NCI-H2227 treated with DMSO at 0.1 percent for 48 hours (cell line): ENCODE data around the gene DCAF8L1.
"Not testable (repeated sequence)": the region's sequence is repeated elsewhere in the genome, so short reads cannot be mapped to it uniquely, and the experiment has no call there.

ENCODE experiments used
- DNase-seq: peaks from one replicate; lab custom pipeline; 2025; lab: John Stamatoyannopoulos, UW

The DCAF8L1 gene

DNA sequence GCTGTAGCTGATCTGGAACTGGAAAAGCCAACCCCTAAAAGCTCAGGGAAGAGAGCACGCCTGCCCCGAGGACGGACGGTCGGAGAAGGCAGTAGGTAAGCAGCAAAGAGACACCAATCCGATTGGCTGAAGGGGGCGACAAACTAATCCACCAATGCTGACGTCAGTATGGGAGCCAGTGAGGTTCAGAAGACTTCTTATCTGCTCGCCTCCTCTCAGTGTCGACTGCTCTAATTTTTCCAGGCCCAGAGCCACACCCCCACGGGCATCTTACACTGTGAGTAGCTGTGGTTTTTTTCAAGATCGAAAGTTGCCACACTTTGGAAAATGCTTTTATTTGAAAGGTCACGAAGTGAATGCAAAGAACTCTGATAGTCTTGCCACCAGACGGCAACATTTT, at the start of gene DCAF8L1:
TSS of gene DCAF8L1 (minus strand) at position 101 of the 400 bp plus-strand sequence. CDS start 115 bp downstream, outside the sequence.
- DNase-seq: no peak

DNA sequence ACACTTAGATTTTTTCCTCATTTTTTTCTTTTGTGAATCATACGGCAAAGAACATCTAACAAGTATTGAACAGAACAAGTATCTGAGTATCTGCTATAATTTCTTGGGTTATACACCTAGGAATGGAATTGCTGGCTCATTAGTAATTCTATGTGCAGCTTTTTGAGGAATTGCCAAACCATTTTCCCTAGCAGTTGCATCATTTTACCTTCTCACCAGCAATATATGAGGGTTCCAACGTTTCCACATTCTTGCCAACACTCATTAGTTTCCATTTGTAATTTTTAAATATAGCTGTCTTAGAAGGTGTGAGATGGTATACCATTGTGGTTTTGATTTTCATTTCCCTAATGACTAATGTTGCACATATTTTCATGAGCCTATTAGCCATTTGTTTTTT, 41.1 kb upstream of the DCAF8L1 start:
- no peak for DNase-seq

DNA sequence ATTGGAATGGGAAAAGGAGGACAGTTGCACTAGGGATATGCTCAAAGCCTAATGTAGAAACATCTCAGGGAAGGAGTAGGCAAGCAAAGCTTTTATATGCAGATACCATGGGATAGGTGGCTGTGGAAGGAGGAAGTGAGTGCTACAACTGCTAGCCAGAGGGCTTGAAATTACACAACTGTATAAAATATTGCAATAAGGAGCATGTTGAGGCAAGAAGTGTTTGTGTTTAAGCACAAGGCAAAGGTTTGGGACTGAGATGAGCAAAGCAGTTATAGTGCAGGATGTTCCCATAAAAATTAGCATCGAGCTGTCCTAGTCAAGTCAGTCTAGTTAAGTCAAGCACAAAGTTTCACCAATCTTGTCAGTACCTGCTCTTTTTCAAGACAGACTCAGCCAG, 35.6 kb upstream of the DCAF8L1 start:
- no peak for DNase-seq

DNA sequence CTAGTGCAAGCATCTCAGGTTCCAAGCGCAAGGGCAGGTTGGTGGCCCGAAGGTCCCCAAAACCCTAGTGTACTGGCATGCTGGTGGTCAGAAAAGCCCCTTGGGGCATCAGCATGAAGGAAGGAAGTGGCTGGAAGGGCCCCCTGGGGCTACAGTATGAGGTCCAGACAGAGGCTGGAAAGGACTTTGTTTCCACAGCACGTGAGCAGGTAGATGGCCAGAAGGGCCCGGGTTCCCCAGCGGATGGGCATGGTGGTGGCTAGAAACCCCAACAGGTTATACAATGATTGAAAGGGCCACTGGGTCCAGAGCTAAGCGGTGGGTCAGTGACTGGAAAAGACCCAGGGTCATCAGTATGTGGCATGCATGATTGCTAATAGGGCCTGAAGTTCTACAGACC, 34.7 kb upstream of the DCAF8L1 start:
- no peak for DNase-seq

DNA sequence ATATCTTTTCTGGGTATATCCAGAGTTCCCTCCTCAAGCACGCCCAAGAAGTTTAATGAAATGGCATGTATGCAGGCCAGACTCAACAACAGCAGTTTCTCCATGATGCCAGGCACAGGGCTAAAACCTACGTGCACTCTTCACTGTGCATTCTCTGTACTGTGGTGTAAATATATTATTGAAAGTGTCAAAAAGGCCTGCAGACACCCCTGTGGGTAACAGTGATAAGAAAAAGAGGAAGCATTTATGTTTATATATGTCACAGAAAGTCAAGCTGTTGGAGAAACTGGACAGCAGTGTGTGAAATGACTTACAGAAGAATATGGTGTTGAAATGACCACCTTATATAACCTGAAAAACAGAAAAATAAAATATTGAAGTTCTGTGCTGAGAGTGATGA, 29.6 kb upstream of the DCAF8L1 start:
- DNase-seq: no peak

DNA sequence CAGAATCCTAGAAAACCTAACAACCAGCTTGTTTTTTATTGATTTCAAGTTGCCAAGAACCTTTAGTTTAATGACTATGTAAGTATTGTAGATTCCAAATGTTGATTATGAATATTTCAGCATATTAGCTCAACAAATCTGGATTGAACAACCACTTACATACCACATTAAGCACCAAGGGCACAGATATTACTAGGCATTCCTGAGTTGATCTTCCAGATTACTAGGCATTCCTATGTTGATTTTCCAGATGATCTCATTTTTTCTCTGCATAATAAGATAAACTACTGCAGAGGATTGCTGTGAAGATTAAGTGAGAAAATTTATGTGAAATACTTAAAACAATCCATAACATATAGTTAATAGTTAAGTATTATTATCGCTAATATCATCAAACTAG, 17.4 kb upstream of the DCAF8L1 start:
- no peak for DNase-seq

DNA sequence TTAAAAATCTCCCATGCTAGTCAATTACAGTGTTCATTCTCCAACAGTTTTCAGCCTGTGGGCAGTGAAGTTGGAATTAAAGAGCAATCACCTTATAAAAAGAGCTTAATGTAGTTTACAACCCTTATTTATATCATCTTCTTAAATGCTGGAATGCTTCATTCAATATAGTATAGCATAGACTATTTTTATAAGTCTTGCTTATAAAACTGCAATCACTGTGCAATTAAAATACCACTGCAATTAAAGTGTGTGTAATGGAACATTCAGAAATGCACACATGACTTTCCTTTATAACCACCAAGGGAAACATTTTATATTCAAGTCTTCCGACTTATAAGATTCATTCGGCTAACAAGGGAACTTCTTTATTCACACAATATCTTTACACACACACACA, 16.4 kb upstream of the DCAF8L1 start:
- DNase-seq: no peak

DNA sequence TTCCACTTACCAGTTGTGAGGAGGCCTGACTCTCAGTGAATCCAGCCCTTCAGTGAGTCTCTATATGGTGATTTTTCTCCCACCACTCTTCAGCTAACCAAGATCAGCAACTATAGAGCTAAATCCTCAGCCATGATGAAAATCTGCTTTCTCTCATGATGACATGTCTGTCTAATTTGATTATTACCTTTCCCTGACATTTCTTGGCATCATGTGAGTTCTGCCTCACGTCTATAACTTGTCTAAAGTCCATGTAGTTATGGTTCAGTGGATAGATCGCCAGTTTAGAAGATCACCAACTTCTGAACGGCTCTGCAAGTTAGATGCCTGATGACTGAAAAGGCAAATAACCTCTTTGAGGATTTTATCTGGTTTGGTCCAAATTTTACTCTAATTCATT, 14.9 kb upstream of the DCAF8L1 start:
- no peak for DNase-seq

DNA sequence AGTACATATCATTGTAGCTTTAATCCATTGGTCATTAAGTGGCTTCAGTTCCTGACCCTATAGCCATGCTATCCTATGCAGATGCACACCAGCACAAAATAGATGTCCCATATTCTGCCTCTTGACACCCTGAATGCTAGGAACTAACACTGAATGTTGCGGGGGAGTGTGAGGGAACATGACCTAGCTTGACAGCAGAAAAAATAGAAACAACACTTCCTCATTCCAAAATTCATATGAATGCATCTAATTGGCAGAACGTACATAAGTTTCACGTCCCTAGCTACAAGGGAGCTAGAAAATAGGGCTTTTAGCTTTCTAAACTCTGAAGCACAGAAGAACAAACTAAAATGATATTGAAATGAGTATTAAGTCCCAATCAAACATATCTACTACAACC, 14.4 kb upstream of the DCAF8L1 start:
- DNase-seq: no peak

DNA sequence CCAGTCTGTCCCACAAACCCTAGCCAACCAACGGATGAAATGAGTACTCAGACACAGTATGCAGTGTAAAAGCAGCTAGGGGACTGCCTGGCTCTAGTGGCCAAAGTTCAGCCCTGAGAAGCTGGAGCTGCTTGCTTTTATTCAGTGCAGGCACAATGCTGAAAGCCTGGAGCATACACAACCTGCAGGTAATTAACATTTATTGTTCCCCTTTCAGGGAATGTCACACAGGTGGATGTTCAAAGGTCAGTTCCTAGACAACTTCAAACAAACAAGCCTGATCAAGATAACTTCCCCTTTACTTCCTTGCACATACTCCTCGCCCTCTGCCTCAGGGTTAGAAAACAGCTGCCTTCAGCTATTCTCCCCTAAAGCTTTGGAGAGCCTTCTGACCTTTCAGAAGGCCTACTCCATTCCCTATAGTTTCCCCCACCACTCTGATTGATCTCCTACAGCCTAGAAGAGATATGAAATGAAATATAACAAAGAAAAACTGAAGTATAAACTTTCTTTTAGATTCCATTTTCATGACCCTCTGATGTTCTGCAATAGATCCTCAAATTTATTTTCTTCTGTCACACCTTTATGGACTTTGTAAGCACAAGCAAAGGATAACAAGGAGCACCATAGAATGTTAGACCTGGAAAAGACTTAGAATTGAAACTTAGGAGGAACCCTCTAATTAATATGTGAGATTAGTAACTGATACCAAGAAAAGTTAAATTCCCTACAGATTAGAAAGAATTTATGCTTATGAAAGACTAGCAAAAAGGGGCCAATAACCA, 6.8 kb upstream of the DCAF8L1 start:
- no peak for DNase-seq

DNA sequence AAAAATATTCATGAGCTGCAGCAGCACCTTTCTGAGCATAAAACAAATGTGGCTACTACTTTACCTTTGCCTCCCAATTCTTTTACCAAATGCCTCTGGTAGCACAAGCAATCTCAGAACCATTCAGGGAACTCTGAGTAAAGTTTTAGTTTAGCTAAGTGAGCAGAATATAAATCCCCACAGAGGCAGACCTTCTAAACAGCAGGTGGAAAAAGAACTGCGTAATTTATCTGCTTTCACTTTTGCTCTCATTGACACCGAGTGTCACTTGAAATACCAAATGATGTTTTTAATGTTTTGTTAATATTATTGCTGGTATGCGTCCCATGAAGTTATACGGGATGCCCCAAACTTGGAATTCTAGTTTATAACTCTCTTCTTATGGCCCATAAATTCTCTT, 4.3 kb downstream of the DCAF8L1 start:
- not testable (repeated sequence) for DNase-seq

DNA sequence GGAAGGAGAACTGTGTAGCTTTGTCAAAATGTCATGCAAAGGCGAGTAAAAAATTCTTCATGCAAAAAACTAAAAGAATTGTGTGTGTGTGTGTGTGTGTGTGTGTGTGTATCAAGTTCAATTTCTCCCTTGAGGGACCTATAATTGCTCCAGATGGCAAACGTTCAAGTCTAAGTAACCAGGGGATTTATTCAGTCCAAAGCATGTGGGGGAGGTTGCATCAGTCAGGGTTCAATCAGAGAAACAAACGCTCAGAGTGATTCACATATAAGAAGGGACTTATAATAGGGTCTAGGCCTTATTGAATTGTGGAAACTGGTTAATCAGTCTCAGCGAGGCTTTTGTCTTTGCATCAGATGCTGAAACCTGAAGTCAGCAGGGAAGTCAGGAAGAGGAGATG, 5.0 kb downstream of the DCAF8L1 start:
- DNase-seq: no peak

DNA sequence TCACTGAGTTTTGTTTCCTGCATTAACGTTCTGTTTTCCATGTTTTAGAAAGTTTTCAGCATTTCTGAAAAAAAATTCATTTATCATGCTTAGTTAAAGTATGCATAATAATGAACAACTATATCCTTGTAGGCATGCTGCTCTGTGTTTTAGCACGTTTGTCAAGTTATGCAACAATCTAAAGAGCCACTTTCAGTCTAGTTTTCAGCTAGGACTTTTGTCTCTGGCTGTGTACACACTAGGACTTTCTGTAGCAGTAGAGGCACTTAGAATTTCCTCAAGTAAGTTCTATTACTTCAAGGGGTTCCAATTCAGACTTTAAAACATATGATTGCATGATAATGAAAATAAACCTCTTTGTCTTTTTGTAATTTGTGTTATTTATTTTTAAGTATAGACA, 12.4 kb downstream of the DCAF8L1 start:
- DNase-seq: no peak

DNA sequence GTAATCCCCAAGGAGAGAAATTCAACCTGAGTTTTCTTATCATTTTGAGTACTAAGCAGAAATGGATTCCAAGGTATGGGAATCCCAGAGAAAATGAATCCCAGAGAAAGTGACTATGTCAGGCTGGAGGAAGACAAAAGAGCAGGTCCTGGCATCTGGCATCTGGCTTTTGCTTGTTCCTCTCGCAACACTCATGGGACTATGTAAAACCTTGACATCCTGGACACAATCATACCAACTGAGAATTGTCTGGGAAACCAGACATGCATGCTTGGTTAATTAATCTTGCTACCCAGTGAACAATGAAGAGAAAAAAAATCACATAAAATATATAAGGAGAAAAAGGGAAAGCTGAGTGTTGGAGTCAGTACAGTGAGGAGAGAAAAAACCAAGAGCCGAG, 12.9 kb downstream of the DCAF8L1 start:
- DNase-seq: no peak

DNA sequence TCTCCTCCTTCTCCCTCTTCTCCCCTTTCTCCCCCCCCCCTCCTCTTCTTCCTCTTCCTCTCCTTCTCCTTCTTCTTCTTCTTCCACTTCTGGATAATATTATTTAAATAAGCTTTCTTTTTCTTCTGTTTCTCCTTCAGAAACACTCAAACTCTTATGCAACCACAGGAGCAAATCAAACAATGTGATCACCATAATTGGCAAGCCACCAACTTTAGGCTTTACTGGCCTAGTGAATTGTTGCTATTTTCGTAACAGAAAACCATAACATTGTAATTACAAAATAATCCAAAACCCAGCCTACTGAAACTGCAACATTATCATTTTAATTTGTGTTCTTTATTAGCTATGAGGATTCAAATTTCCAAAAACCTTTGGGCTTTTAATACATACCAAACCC, 14.3 kb downstream of the DCAF8L1 start:
- DNase-seq: no peak

DNA sequence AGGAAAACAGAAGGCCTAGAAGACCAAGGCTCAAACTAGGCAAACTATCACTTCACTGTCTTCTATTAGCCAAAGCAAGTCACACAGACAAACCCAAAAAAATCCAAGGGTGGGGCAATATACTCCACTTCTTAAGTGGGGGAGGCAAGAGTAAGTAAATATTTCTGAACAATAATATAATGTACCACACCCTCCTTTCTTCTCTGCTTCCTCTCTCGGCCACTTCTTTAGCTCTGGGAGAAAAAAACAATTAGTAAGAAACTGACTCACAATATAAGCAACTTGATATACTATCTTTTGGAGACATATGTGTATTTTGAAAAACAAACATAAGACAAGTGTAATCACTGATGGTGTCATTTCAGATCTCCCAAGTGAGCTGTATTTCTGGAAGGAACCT, 14.8 kb downstream of the DCAF8L1 start:
- no peak for DNase-seq

DNA sequence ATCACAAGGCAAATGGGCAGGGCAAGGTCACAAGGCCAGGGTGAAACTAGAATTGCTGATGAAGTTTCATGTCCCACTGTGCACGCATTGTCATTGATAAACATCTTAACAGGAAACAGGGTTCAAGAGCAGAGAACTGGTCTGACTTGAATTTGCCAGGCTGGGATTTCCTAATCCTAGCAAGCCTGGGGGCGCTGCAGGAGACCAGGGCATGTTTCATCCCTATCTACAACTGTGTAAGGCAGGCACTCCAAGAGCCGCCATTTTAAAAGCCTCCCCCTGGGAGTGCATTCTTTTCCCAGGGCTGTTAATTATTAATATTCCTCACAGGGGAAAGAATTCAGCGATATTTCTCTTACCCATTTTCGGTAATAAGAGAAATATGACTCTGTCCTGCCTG, 15.9 kb downstream of the DCAF8L1 start:
- DNase-seq: not testable (repeated sequence)

DNA sequence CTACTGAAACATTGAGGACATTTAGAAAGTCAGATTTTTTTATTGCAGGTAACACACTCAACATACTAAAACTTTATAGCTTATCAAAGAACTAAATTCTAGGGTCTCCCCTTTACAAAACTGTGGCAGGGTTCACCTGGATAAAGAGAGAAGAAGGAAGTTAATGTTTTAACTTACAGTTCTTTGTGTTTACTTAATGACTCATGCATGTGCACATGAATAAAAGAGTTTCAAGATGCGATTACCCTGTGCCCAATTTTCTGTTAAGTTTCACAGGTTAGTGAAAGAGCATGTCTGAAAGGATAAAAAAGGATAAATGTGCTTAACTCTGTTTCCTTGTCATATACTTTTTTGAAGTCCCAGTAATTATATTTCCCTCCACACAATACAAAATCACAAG, 16.8 kb downstream of the DCAF8L1 start:
- DNase-seq: no peak

DNA sequence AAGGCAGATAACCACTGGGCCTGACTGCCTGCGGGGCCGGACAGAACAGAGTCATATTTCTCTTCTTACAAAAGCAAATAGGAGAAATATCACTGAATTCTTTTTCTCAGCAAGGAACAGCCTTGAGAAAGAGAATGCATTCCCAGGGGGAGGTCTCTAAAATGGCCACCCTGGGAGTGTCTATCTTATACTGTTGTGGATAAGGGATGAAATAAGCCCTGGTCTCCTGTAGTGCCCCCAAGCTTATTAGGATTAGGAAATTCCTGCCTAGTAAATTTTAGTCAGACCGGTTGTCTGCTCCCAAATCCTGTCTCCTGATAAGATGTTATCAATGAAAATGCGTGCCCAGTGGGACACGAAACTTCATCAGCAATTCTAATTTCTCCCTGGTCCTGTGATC, 20.8 kb downstream of the DCAF8L1 start:
- not testable (repeated sequence) for DNase-seq

DNA sequence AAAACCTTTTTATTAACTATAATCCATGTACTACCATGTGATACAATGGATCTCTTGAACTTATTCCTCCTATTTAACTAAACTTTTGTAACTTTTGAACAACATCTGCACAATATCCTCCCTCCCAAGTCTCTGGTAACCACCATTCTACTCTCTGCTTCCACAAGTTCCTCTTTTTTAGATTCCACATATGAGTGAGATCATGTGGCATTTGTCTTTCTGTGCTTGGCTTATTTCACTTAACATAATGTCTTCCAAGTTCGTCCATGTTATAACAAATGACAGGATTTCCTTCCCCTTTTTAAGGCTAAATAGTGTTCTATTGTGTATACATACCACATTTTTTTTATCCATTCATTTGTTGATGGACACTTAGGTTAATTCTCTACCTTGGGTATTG, 28.1 kb downstream of the DCAF8L1 start:
- DNase-seq: no peak

DNA sequence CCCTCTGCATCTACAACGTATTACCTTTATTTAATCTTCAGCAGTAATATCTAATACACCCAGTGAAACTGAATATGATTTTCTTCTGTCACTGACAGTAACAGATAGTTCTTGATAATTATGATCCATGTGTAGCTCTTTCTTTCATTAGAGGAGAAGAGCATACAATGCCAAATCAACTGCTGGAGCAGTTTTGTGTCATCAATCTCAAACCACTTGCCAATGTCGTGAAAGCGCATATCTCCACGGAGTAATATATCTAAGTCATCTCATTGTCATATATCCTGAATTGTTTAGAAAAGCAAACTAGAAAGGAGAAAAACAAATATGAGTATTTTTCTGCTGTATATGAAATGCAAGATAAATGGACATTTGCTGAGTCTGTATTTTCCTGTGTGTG, 47.9 kb downstream of the DCAF8L1 start:
- no peak for DNase-seq
